ENCODE measurements around the gene ASB18. TPM values are rescaled to one million over a fixed set of nuclear protein-coding genes. Genes with fewer than 3 reads are reported as not detected.

The ASB18 gene
- total RNA-seq, 4 donors from 2014 or later: not detected

GRCh38 chr2:236287656-236288055, 23.4 kb upstream of the ASB18 start:
- Histone ChIP-seq H3K27ac (no peak overlapping the region), H3K4me3 (replicated peaks in 1 of 3) (no peak overlapping the region), H3K9me3 (no peaks in the 10 kb centered on the region), H3K36me3 (no peaks in the 10 kb centered on the region), H3K4me1 (no peaks in the 10 kb centered on the region), H3K27me3 (no peaks in the 10 kb centered on the region)
- TF ChIP-seq CTCF (IDR thresholded peaks at IDR 0.05) (no peak), POLR2A (IDR thresholded peaks at IDR 0.05) (no peak)
- 93 to 94% methylated on average over 6 of the region's 6 CpGs for WGBS, 2 donors
- intact Hi-C loops (cut with DNase I): no loop called here
- DNase-seq: no peak

DNA sequence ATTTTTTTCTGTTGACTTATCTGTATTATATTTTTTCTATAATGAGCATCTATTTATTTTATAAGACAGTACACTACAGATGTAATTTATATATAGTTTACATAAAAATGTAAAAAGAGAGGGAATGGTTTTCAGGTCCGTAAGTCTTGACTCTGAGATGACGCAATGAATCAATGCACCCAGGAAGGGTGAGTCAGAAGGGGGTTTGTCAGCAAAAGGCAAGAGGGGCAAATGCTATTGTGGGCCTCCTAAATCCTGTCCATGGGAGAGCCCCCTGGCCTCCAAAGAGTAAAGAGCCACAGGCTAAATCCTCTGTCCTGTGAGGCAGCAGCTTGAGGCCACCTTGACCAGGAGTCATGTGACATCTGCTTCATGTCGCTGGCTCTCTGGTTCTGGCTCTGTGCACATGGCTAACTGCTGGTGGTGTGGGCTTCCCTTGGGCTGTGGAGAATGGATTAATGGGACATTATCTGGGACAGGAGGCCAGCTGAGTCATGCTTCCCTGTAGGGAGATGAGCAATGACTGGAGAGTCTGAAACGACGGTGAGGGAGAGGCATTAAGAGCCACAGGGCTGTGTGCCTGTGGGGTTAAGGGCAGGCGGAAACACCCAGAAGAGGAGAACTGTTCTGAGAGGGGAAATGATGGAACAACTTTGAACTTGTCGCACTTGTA, 22.8 kb upstream of the ASB18 start:
- no peak for TF ChIP-seq POLR2A (IDR thresholded peaks at IDR 0.05)
- TF ChIP-seq CTCF (IDR thresholded peaks at IDR 0.05): no peak
- Histone ChIP-seq H3K36me3 (no peaks in the 10 kb centered on the region), H3K4me3 (replicated peaks in 1 of 3) (no peak overlapping the region), H3K4me1 (no peaks in the 10 kb centered on the region), H3K27ac (no peak overlapping the region), H3K9me3 (no peaks in the 10 kb centered on the region), H3K27me3 (no peaks in the 10 kb centered on the region)
- no peak for DNase-seq
- 87 to 89% methylated on average over 7 of the region's 7 CpGs for WGBS, 2 donors
- intact Hi-C loops (cut with DNase I): no loop called here

DNA sequence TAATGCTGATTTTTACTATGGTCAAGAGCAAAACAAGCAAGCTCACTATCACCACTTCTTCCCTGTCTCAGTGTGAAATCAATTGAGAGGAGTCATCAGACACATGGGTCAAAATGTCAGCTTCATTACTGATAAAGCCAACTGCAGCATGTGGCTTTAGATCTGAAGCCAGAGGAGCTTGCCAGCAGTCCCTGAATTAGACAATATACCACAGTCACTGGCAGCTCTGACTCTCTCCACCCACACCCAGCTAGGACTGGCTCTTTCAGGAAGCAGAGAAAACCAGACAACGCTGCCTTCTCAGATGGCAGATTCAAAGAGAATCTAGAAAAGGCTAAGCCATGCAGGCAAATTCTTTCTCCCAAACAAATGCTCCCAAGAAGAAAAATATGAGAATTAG, 20.0 kb upstream of the ASB18 start:
- WGBS, 2 donors: 56 to 85% methylated on average over 1 of the region's 1 CpG

GRCh38 chr2:236282406-236282805, 18.2 kb upstream of the ASB18 start:
- 92 to 94% methylated on average over 1 of the region's 1 CpG for WGBS, 2 donors
- Histone ChIP-seq H3K27ac (no peak overlapping the region), H3K4me3 (replicated peaks in 1 of 3) (no peak overlapping the region), H3K27me3 (no peaks in the 10 kb centered on the region), H3K36me3 (no peaks in the 10 kb centered on the region), H3K4me1 (no peaks in the 10 kb centered on the region), H3K9me3 (no peaks in the 10 kb centered on the region)
- TF ChIP-seq POLR2A (IDR thresholded peaks at IDR 0.05) (no peak), CTCF (IDR thresholded peaks at IDR 0.05) (no peak)
- DNase-seq: no peak
- intact Hi-C loops (cut with DNase I): no loop called here

More for the DNA sequence above, 20.0 kb upstream of the ASB18 start:
- intact Hi-C loops (cut with DNase I): no loop called here
- Histone ChIP-seq H3K4me1 (no peaks in the 10 kb centered on the region), H3K36me3 (no peaks in the 10 kb centered on the region), H3K4me3 (replicated peaks in 1 of 3) (no peak overlapping the region), H3K27me3 (no peaks in the 10 kb centered on the region), H3K27ac (no peak overlapping the region), H3K9me3 (no peaks in the 10 kb centered on the region)
- TF ChIP-seq POLR2A (IDR thresholded peaks at IDR 0.05) (no peak), CTCF (IDR thresholded peaks at IDR 0.05) (no peak)
- DNase-seq: no peak

DNA sequence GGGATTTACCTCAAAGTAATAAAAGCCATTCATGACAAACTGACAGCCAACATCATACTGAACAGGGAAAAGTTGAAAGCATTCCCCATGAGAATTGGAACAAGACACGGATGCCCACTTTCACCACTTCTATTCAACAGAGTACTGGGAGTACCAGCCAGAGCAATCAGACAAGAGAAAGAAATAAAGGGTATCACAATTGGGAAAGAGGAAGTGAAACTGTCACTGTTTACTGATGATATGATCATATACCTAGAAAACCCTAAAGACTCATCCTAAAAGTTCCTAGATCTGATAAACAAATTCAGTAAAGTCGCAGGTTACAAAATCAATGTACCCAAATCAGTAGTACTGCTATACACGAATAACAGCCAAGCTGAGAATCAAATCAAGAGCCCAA, 17.2 kb upstream of the ASB18 start:
- intact Hi-C loops (cut with DNase I): no loop called here
- TF ChIP-seq POLR2A (IDR thresholded peaks at IDR 0.05): no peak
- 87 to 88% methylated on average over 3 of the region's 3 CpGs for WGBS, 2 donors
- Histone ChIP-seq H3K4me3 (replicated peaks in 1 of 3) (no peak overlapping the region), H3K27me3 (no peaks in the 10 kb centered on the region), H3K4me1 (no peaks in the 10 kb centered on the region), H3K36me3 (no peaks in the 10 kb centered on the region), H3K27ac (no peak overlapping the region), H3K9me3 (no peaks in the 10 kb centered on the region)
- no peak for DNase-seq
